K562 (cell line): ENCODE measurements around the gene RUVBL2. TPM values are rescaled to one million over a fixed set of nuclear protein-coding genes. Genes with fewer than 3 reads are reported as not detected.
A peak's percentile ranks its signal among the peaks of the same experiment; 100 is the strongest.

ENCODE experiments used
- ATAC-seq: fragments of 200-7000 bp; cut with Tn5 transposase; 3 replicates; pipeline ENCODE4 v1.9.1; 2020; ENCODE audit warnings: moderate library complexity
- BruUV-seq: library from RNA; stranded (reverse); fragments of 400-500 nt; replicated peaks from 2 replicates; lab custom pipeline; 2021; lab: Mats Ljungman, UMichigan
- CTCF ChIA-PET: fragments of 300-600 bp; formaldehyde crosslinking; extraction: SDS; loops from one replicate; lab custom pipeline; 2021; ENCODE audit warnings: low intra/inter-chr PET ratio; lab: Yijun Ruan, JAX
- POLR2A ChIA-PET: fragments of 300-600, 350-650 bp; sonication (Branson Sonifier 250); formaldehyde crosslinking; extraction: SDS; loops from one replicate; lab custom pipeline; 2021; ENCODE audit warnings: antibody characterized with exemption, inconsistent platforms; lab: Yijun Ruan, JAX
- DNase-seq, 4 experiments: peaks; one replicate each; pipeline versions ENCODE4 v3.0.0 to v3.0.0-alpha.2; 2011 to 2018; ENCODE audit warnings: low spot score in 3 of 4, mixed read lengths in 3 of 4; ENCODE audit errors: extremely low read depth in 1 of 4
- FAIRE-seq: peaks from 2 replicates; lab custom pipeline; 2011; peaks lifted over from hg19 to GRCh38; lab: Jason Lieb, UNC
- H2AFZ ChIP-seq: 2 replicates; pipeline ENCODE4 v1.6.0; 2011; ENCODE audit warnings: low read depth, low read length, control low read depth, inconsistent platforms
- H3K27ac ChIP-seq: fragments of 200-600 bp; 3 replicates; pipeline ENCODE4 v1.8.0; 2011; ENCODE audit warnings: low read depth, mild to moderate bottlenecking, control low read depth, inconsistent platforms, low read length, moderate library complexity, mixed read lengths; ENCODE audit errors: extremely low read depth
- H3K27me3 ChIP-seq, 2 experiments: fragments of 300-600 bp in 1 of 2; 2 replicates in 1 of 2; 3 replicates in 1 of 2; pipeline versions ENCODE4 v1.6.0 to v1.8.0; 2011; ENCODE audit warnings: inconsistent platforms in 2 of 2, low read length in 2 of 2, mild to moderate bottlenecking in 1 of 2, mixed read lengths in 1 of 2, moderate library complexity in 1 of 2; ENCODE audit not compliant: control insufficient read depth in 2 of 2, insufficient read depth in 2 of 2
- H3K36me3 ChIP-seq: fragments of 300-600 bp; 3 replicates; pipeline ENCODE4 v1.8.0; 2011; ENCODE audit warnings: mild to moderate bottlenecking, low read length, inconsistent platforms; ENCODE audit not compliant: control insufficient read depth, insufficient read depth
- H3K4me1 ChIP-seq, 2 experiments: fragments of 200-600 bp in 1 of 2; replicated peaks in 1 of 2; 2 replicates in 1 of 2; 3 replicates in 1 of 2; pipeline versions ENCODE4 v1.5.1 to v1.8.0; 2011; ENCODE audit warnings: inconsistent platforms in 2 of 2, low read length in 2 of 2, mild to moderate bottlenecking in 1 of 2, mixed read lengths in 1 of 2, moderate library complexity in 1 of 2; ENCODE audit not compliant: control insufficient read depth in 2 of 2, insufficient read depth in 2 of 2
- H3K4me2 ChIP-seq: 2 replicates; pipeline ENCODE4 v1.6.1; 2011; ENCODE audit warnings: low read length, control low read depth, inconsistent platforms, mixed read lengths; ENCODE audit not compliant: insufficient read depth
- H3K4me3 ChIP-seq: fragments of 200-600 bp; sonication (generic), shearing (Covaris generic); 2 replicates; pipeline ENCODE4 v1.5.1; 2016; ENCODE audit warnings: control low read depth, inconsistent platforms
- H3K79me2 ChIP-seq: fragments of 200-600 bp; 3 replicates; pipeline ENCODE4 v1.8.0; 2011; ENCODE audit warnings: low read length, inconsistent platforms; ENCODE audit not compliant: control insufficient read depth, insufficient read depth
- H3K9ac ChIP-seq, 2 experiments: 2 replicates each; pipeline versions ENCODE4 v1.6.0 to v1.6.1; 2011; ENCODE audit warnings: low read depth in 2 of 2, low read length in 2 of 2, control low read depth in 1 of 2, inconsistent platforms in 1 of 2, mild to moderate bottlenecking in 1 of 2, mixed read lengths in 1 of 2; ENCODE audit not compliant: insufficient read depth in 1 of 2
- H3K9me1 ChIP-seq: one replicate; pipeline ENCODE4 v1.6.0; 2011; ENCODE audit warnings: inconsistent platforms, mild to moderate bottlenecking, low read length, moderate library complexity; ENCODE audit not compliant: control insufficient read depth, insufficient read depth
- H3K9me3 ChIP-seq: replicated peaks from 2 replicates; pipeline ENCODE4 v1.5.1; 2011; ENCODE audit warnings: low read depth, low read length, inconsistent platforms; ENCODE audit not compliant: control insufficient read depth, insufficient read depth
- H4K20me1 ChIP-seq: replicated peaks from 2 replicates; pipeline ENCODE4 v1.6.1; 2011; ENCODE audit warnings: low read length, inconsistent platforms, mixed read lengths; ENCODE audit not compliant: control insufficient read depth, insufficient read depth
- KDM2B ChIP-seq: fragments of 250-450 bp; sonication (Bioruptor Pico); IDR thresholded peaks from 2 replicates; pipeline ENCODE4 v1.8.0; 2021; ENCODE audit warnings: mild to moderate bottlenecking, moderate library complexity
- NFYB ChIP-seq: IDR thresholded peaks from 2 replicates; pipeline ENCODE4 v1.6.1; 2011; ENCODE audit warnings: mild to moderate bottlenecking, moderate library complexity; ENCODE audit not compliant: insufficient read length; ENCODE audit errors: extremely low read depth
- OTX1 ChIP-seq: fragments of 450-650 bp; formaldehyde crosslinking; IDR thresholded peaks from 2 replicates; pipeline ENCODE4 v1.4.0; 2022; ENCODE audit warnings: mild to moderate bottlenecking
- PPARD ChIP-seq: fragments of 250-450 bp; sonication (Bioruptor Pico); IDR thresholded peaks from 2 replicates; pipeline ENCODE4 v1.8.0; 2022; ENCODE audit warnings: inconsistent platforms, mild to moderate bottlenecking, moderate library complexity
- RBM15 ChIP-seq: fragments of 200-400 bp; formaldehyde crosslinking; IDR thresholded peaks from 2 replicates; pipeline ENCODE4 v1.6.1; 2018; ENCODE audit warnings: mild to moderate bottlenecking, low read length, moderate library complexity; ENCODE audit not compliant: insufficient read depth
- RFX1 ChIP-seq: fragments of 450-650 bp; IDR thresholded peaks from 2 replicates; pipeline ENCODE4 v1.6.1; 2016; ENCODE audit warnings: mild to moderate bottlenecking, moderate library complexity
- SP2 ChIP-seq: IDR thresholded peaks from 2 replicates; pipeline ENCODE4 v1.6.1; 2011; ENCODE audit warnings: mild to moderate bottlenecking, low read depth, low read length, moderate library complexity; ENCODE audit not compliant: poor library complexity, severe bottlenecking; ENCODE audit errors: extremely low read depth
- ZNF12 ChIP-seq: sonication (generic); formaldehyde crosslinking; IDR thresholded peaks from 2 replicates; pipeline ENCODE4 v1.4.0; 2020; ENCODE audit warnings: mild to moderate bottlenecking, missing genetic modification reagents
- ZNF311 ChIP-seq: fragments of 250-450 bp; sonication (Bioruptor Pico); IDR thresholded peaks from 2 replicates; pipeline ENCODE4 v1.4.0; 2020; ENCODE audit warnings: mild to moderate bottlenecking, moderate library complexity
- WGBS: fragments of 100-300 bp; shearing (Covaris generic); methylation state at CpG from one replicate; pipeline ENCODE4 v1.1.6; 2016; ENCODE audit warnings: low coverage, mixed read lengths; ENCODE audit not compliant: insufficient coverage; ENCODE audit errors: missing lambda C conversion rate; 5-methylcytosine and 5-hydroxymethylcytosine counted together
- in situ Hi-C: fragments of 300-500 bp; cut with MboI; formaldehyde crosslinking; loops from 4 replicates; pipeline ENCODE4 v1.15.0; 2018; ENCODE audit warnings: inconsistent platforms, mixed read lengths
- intact Hi-C: fragments of 100-400 bp; cut with micrococcal nuclease; formaldehyde crosslinking; loops from 2 replicates; pipeline ENCODE4 v1.14.2; 2022
- polyA plus RNA-seq, 8 experiments: library from polyadenylated mRNA; depleted of rRNA in 4 of 8; stranded (reverse) in 5 of 8; unstranded in 3 of 8; fragments of >200 nt; fragmentation: Nextera tagmentation in 2 of 8; fragmentation: Illumina TruSeq in 1 of 8; extraction: Ambion mirVana in 2 of 8; extraction: Trizol in 1 of 8; gene quantifications; 2 replicates each; pipeline versions ENCODE4 v1.2.1 to v1.2.3, GENCODE V29; 2011 to 2014; ENCODE audit warnings: inconsistent platforms in 1 of 8, missing spikeins in 1 of 8
- total RNA-seq, 7 experiments: library from RNA; depleted of rRNA in 6 of 7; stranded (reverse); fragments of >200 nt in 6 of 7; fragmentation: Illumina TruSeq in 2 of 7; extraction: Trizol in 2 of 7; gene quantifications; 2 replicates each; pipeline versions ENCODE4 v1.2.1 to v1.2.3, GENCODE V29; 2011 to 2021; ENCODE audit warnings: low replicate concordance in 1 of 7

RUVBL2 gene
- total and polyA plus RNA-seq, 9 of the 15 experiments (the other 6 are each of a cell fraction or from before 2014, with no cell fraction given) = 71.4 to 453 (median 237) TPM

- TF ChIP-seq OTX1 (CRISPR knock-in tag) (no peak), RBM15 (no peak), PPARD (CRISPR knock-in tag) (no peak), ZNF311 (CRISPR knock-in tag) (no peak), KDM2B (CRISPR knock-in tag) (0 out of 2 replicates have a peak, but pooled peaks have one; percentile 27)
- TF ChIP-seq, all 486 proteins: peak for 5
Observed at GRCh38 chr19:49057636-49058234, 64.0 kb downstream of the RUVBL2 start, which contains the start of gene CGB7 (continued).

GRCh38 chr19:49058562-49058961 lies 64.9 kb downstream of the RUVBL2 start:
- FAIRE-seq = no peak
- Histone ChIP-seq H2AFZ (no peak overlapping the region), H3K9me1 (no peaks in the 10 kb centered on the region), H3K36me3 (no peaks in the 10 kb centered on the region), H3K27ac (no peak overlapping the region), H3K4me2 (no peak overlapping the region), H3K4me3 (no peak overlapping the region), H3K79me2 (no peaks in the 10 kb centered on the region), H4K20me1 (peaks cover 4% of the 10 kb centered on the region; the same call in 1 of the 2 replicates), H3K4me1 (peaks cover 2 to 34% of the 10 kb centered on the region in 2 experiments; a peak in 3 of 5 replicates), H3K27me3 (peaks cover 17 to 58% of the 10 kb centered on the region in 2 experiments; a peak in 3 of 5 replicates), H3K9me3 (no peaks in the 10 kb centered on the region), H3K9ac (no peak overlapping the region)
- CTCF ChIA-PET = no interaction called here
- ATAC-seq = peak; percentile 65
- POLR2A ChIA-PET = no interaction called here
- DNase-seq = peak; percentile 51 to 73 (median 66)
- in situ Hi-C loops = no loop called here
- TF ChIP-seq ZNF12 (CRISPR knock-in tag) (no peak), NFYB (peak; percentile 42), SP2 (peak; percentile 50), RFX1 (peak; percentile 83)
- BruUV-seq = no TSS peak
- intact Hi-C loops = no loop called here
- WGBS = 9% methylated on average over 9 of the region's 10 CpGs
